ENCODE results near the gene LENEP. TPM values are rescaled to one million over a fixed set of nuclear protein-coding genes. Genes with fewer than 3 reads are reported as not detected.

LENEP gene
- total RNA-seq, 2 experiments from 2014 or later, result 0.79 to 0.80 TPM

GRCh38 chr1:154960446-154961136, 32.8 kb upstream of the LENEP start:
- H3K27ac Mint-ChIP-seq, result peak overlapping the region; percentile 93
- ATAC-seq, result no peak
- POLR2A ChIA-PET, result interaction anchor here (0.7 to 1.4 kb wide), 4 partner anchors 9 to 48 kb away, joined by 3 to 5 read pairs (median 4); partner anchors contain the start of gene FLAD1
- H3K4me3 Mint-ChIP-seq, result peak overlapping the region; percentile 91
- intact Hi-C loops (cut with DNase I, micrococcal nuclease), result loop anchor here (1.0 to 5.0 kb wide), 11 partner anchors 13 to 352 kb away; partner anchors contain the start of genes ADAR (in 1 of the 2), CKS1B (in 1 of the 2), EFNA4 (in 1 of the 2) and FLAD1 (in 1 of the 2)
- DNase-seq, result no peak
- H3K27me3 Mint-ChIP-seq, result no peaks in the 10 kb centered on the region
- CTCF ChIA-PET, result interaction anchor here (0.5 to 2.4 kb wide), 10 partner anchors 10 to 1778 kb away, joined by 3 to 15 read pairs (median 3); partner anchors contain the start of gene SHC1
- H3K9me3 Mint-ChIP-seq (ENCODE audit: low read depth), result no peaks in the 10 kb centered on the region
- peaks cover 34% of the 10 kb centered on the region for H3K36me3 Mint-ChIP-seq (ENCODE audit: low read depth)
- H3K4me1 Mint-ChIP-seq, result peaks cover 54% of the 10 kb centered on the region

GRCh38 chr1:154961207-154962155, 31.9 kb upstream of the LENEP start, which contains the start of gene PYGO2:
PYGO2 (minus strand) TSS chr1:154961782; CDS start chr1:154961576, 206 bp downstream.
- Mint-ChIP-seq H3K9me3 (ENCODE audit: low read depth) (no peaks in the 10 kb centered on the region), H3K4me1 (peaks cover 45% of the 10 kb centered on the region), H3K4me3 (peak within 1 kb of the TSS; percentile 91), H3K27me3 (no peaks in the 10 kb centered on the region), H3K27ac (peak within 1 kb of the TSS; percentile 93), H3K36me3 (ENCODE audit: low read depth) (peaks cover 37% of the 10 kb centered on the region)
- ATAC-seq (peak; percentile 81), DNase-seq (peak; percentile 90)
- intact Hi-C loops (cut with DNase I, micrococcal nuclease), result loop anchor here (1.0 to 5.0 kb wide), 11 partner anchors 12 to 353 kb away; partner anchors contain the start of genes ADAR (in 1 of the 2), CKS1B (in 1 of the 2), EFNA4 (in 1 of the 2) and FLAD1 (in 1 of the 2)
- CTCF ChIA-PET, result interaction anchor here (0.5 to 2.4 kb wide), 11 partner anchors 10 to 1777 kb away, joined by 3 to 15 read pairs (median 3); partner anchors contain the start of genes FLAD1 and SHC1
- POLR2A ChIA-PET, result interaction anchor here (0.7 to 1.4 kb wide), 4 partner anchors 10 to 47 kb away, joined by 3 to 5 read pairs (median 4); partner anchors contain the start of gene FLAD1

GRCh38 chr1:154962156-154962749, 31.1 kb upstream of the LENEP start:
- Mint-ChIP-seq H3K4me1 (peaks cover 38% of the 10 kb centered on the region), H3K4me3 (peak overlapping the region; percentile 91), H3K27me3 (no peaks in the 10 kb centered on the region), H3K9me3 (ENCODE audit: low read depth) (no peaks in the 10 kb centered on the region), H3K36me3 (ENCODE audit: low read depth) (peaks cover 39% of the 10 kb centered on the region), H3K27ac (peak overlapping the region; percentile 91)
- intact Hi-C loops (cut with DNase I, micrococcal nuclease), result loop anchor here in 1 of 2 experiments (5.0 kb wide), 1 partner anchor 100 kb away; the partner anchor contains the start of gene EFNA4
- ChIA-PET POLR2A (interaction anchor here (1.4 kb wide), 1 partner anchor 11 kb away, joined by 5 read pairs; no protein-coding TSS in a partner anchor), CTCF (interaction anchor here (0.6 to 2.0 kb wide), 5 partner anchors 9 to 123 kb away, joined by 3 to 7 read pairs (median 3); partner anchors contain the start of genes FLAD1 and SHC1)
- DNase-seq (peak; percentile 51), ATAC-seq (peak; percentile 8)

GRCh38 chr1:154962795-154963330, 30.5 kb upstream of the LENEP start:
- POLR2A ChIA-PET, result no interaction called here
- Mint-ChIP-seq H3K27me3 (no peaks in the 10 kb centered on the region), H3K9me3 (ENCODE audit: low read depth) (no peaks in the 10 kb centered on the region), H3K4me1 (peaks cover 35% of the 10 kb centered on the region), H3K4me3 (peak overlapping the region; percentile 91), H3K36me3 (ENCODE audit: low read depth) (peaks cover 39% of the 10 kb centered on the region), H3K27ac (peak overlapping the region; percentile 91)
- CTCF ChIA-PET, result interaction anchor here (0.7 to 2.0 kb wide), 3 partner anchors 8 to 41 kb away, joined by 3 to 4 read pairs (median 3); partner anchors contain the start of gene SHC1
- intact Hi-C loops (cut with DNase I, micrococcal nuclease), result loop anchor here in 1 of 2 experiments (5.0 kb wide), 1 partner anchor 99 kb away; the partner anchor contains the start of gene EFNA4
- ATAC-seq, result no peak
- DNase-seq, result no peak

GRCh38 chr1:154963643-154964042, 29.7 kb upstream of the LENEP start:
- ChIA-PET POLR2A (no interaction called here), CTCF (interaction anchor here (1.0 kb wide), 2 partner anchors 9 to 35 kb away, joined by 3 read pairs; no protein-coding TSS in a partner anchor)
- H3K4me3 Mint-ChIP-seq, result no peak overlapping the region
- intact Hi-C loops (cut with DNase I, micrococcal nuclease), result loop anchor here in 1 of 2 experiments (5.0 kb wide), 1 partner anchor 99 kb away; the partner anchor contains the start of gene EFNA4
- H3K36me3 Mint-ChIP-seq (ENCODE audit: low read depth), result peaks cover 43% of the 10 kb centered on the region
- H3K27ac Mint-ChIP-seq, result peak overlapping the region; percentile 45
- H3K4me1 Mint-ChIP-seq, result peaks cover 34% of the 10 kb centered on the region
- DNase-seq (no peak), ATAC-seq (no peak)
- H3K9me3 Mint-ChIP-seq (ENCODE audit: low read depth), result no peaks in the 10 kb centered on the region
- no peaks in the 10 kb centered on the region for H3K27me3 Mint-ChIP-seq

DNA sequence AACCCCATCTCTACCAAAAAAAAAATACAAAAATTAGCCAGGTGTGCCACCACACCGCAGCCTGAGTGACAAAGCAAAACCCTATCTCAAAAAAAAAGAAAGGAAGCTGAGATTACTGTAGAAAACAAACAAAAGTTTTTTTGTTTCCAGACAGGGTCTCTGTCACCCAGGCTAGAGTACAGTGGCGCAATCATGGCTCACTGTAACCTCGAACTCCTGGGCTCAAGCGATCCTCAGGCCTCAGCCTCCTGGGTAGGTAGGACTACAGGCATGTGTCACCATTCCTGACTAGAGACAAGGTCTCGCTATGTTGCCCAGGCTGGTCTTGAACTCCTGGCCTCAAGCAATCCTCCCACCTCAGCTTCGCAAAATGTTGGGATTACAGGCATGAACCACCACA, 29.0 kb upstream of the LENEP start:
- H3K4me3 Mint-ChIP-seq, result no peak overlapping the region
- no peak overlapping the region for H3K27ac Mint-ChIP-seq
- ChIA-PET CTCF (interaction anchor here (0.6 to 1.6 kb wide), 6 partner anchors 9 to 80 kb away, joined by 3 to 9 read pairs (median 3); partner anchors contain the start of genes FLAD1 and PBXIP1), POLR2A (interaction anchor here (0.6 kb wide), 2 partner anchors 17 to 741 kb away, joined by 3 to 4 read pairs; no protein-coding TSS in a partner anchor)
- H3K4me1 Mint-ChIP-seq, result peaks cover 38% of the 10 kb centered on the region
- ATAC-seq (no peak), DNase-seq (no peak)
- H3K36me3 Mint-ChIP-seq (ENCODE audit: low read depth), result peaks cover 48% of the 10 kb centered on the region
- H3K27me3 Mint-ChIP-seq, result no peaks in the 10 kb centered on the region
- intact Hi-C loops (cut with DNase I, micrococcal nuclease), result loop anchor here in 1 of 2 experiments (5.0 kb wide), 1 partner anchor 98 kb away; the partner anchor contains the start of gene EFNA4
- H3K9me3 Mint-ChIP-seq (ENCODE audit: low read depth), result no peaks in the 10 kb centered on the region

DNA sequence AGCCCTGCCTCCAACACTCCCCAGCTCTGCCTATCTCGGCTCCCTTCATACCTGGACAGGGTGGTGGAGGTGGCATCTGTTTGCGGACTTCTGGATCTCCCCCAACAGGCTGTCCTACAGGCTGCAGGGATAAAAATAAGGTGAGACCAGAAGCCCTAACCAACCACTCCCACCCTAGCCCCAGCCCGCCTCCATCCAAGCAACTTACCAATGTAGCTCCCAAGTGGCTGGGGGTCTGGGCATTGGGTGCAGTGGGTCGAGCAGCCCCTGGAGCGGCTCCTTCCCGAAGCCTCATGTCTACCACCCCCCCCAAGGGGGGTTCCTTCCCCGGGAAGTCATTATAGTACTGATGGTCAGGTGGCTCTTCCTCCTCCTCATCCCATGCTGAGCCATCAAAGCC, 27.3 kb upstream of the LENEP start:
- no peaks in the 10 kb centered on the region for H3K27me3 Mint-ChIP-seq
- intact Hi-C loops (cut with DNase I, micrococcal nuclease), result no loop called here
- peaks cover 34% of the 10 kb centered on the region for H3K4me1 Mint-ChIP-seq
- no peaks in the 10 kb centered on the region for H3K9me3 Mint-ChIP-seq (ENCODE audit: low read depth)
- peaks cover 43% of the 10 kb centered on the region for H3K36me3 Mint-ChIP-seq (ENCODE audit: low read depth)
- ATAC-seq (no peak), DNase-seq (no peak)
- H3K27ac Mint-ChIP-seq, result no peak overlapping the region
- H3K4me3 Mint-ChIP-seq, result no peak overlapping the region
- ChIA-PET CTCF (interaction anchor here (1.0 kb wide), 2 partner anchors 11 to 28 kb away, joined by 4 to 6 read pairs; partner anchors contain the start of gene PBXIP1), POLR2A (interaction anchor here (0.6 to 1.7 kb wide), 2 partner anchors 8 to 10 kb away, joined by 3 to 4 read pairs; partner anchors contain the start of genes CKS1B and PBXIP1)

DNA sequence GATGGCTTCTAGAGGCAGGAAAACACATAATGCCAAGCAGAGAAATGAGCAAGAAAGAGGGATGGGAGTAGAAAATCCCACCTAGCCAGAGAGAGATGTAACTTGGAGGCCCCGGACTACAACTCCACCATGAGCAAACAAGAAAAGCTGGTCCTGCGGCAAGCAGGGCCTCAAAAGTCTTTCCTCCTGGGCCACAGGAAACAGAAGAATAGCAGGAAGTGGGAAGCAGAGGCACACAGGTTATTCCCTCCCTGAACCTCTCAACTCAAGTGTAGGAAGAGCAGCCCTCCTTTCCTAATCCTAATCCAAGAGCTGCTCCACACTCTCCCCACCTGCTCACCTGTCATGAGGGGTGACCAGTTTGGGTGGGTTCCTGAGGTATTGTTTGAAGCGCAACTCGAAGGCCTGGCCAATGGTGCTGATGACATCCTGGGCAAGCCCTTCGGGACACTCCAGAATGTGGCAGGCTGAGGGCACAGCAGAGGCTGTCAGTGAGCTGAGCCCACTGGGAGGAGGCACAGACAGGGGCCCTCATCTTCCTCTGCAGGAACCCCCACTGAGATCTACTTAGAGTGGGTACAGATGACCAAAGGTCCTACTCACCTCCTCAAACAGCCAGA, 25.9 kb upstream of the LENEP start:
- ChIA-PET CTCF (interaction anchor here (0.6 to 0.7 kb wide), 3 partner anchors 91 to 249 kb away, joined by 3 to 4 read pairs (median 3); no protein-coding TSS in a partner anchor), POLR2A (no interaction called here)
- intact Hi-C loops (cut with DNase I, micrococcal nuclease), result no loop called here
- no peak for ATAC-seq
- Mint-ChIP-seq H3K36me3 (ENCODE audit: low read depth) (peaks cover 48% of the 10 kb centered on the region), H3K4me1 (peaks cover 42% of the 10 kb centered on the region), H3K9me3 (ENCODE audit: low read depth) (no peaks in the 10 kb centered on the region), H3K27ac (no peak overlapping the region), H3K4me3 (no peak overlapping the region), H3K27me3 (no peaks in the 10 kb centered on the region)
- no peak for DNase-seq

- ATAC-seq, result no peak
- H3K27ac Mint-ChIP-seq, result peak overlapping the region; percentile 75
- H3K4me1 Mint-ChIP-seq, result peaks cover 37% of the 10 kb centered on the region
- ChIA-PET CTCF (interaction anchor here (0.9 to 1.0 kb wide), 2 partner anchors 15 to 282 kb away, joined by 3 read pairs; no protein-coding TSS in a partner anchor), POLR2A (no interaction called here)
- no peaks in the 10 kb centered on the region for H3K9me3 Mint-ChIP-seq (ENCODE audit: low read depth)
- intact Hi-C loops (cut with DNase I, micrococcal nuclease), result no loop called here
- no peaks in the 10 kb centered on the region for H3K27me3 Mint-ChIP-seq
- DNase-seq, result no peak
- no peak overlapping the region for H3K4me3 Mint-ChIP-seq
- H3K36me3 Mint-ChIP-seq (ENCODE audit: low read depth), result peaks cover 37% of the 10 kb centered on the region
Measured at GRCh38 chr1:154968731-154969130, 24.7 kb upstream of the LENEP start.
